PC-3 (cell line): Measurements from ENCODE around the gene TMEM114. TPM values are rescaled to one million over a fixed set of nuclear protein-coding genes. Genes with fewer than 3 reads are reported as not detected.

Experiments
- ATAC-seq: fragments of 200-7000 bp; cut with Tn5 transposase; 2 replicates; pipeline ENCODE4 v1.9.1; 2020; ENCODE audit warnings: mild to moderate bottlenecking, moderate library complexity
- BruUV-seq: library from RNA; stranded (reverse); fragments of 400-500 nt; replicated peaks from 2 replicates; lab custom pipeline; 2021; lab: Mats Ljungman, UMichigan
- CTCF ChIA-PET: fragments of 300-600 bp; sonication (Branson Sonifier 250); formaldehyde crosslinking; loops from one replicate; lab custom pipeline; 2022; ENCODE audit warnings: antibody characterized with exemption; lab: Charles Lee
- POLR2A ChIA-PET: fragments of 300-600 bp; sonication (Branson Sonifier 250); formaldehyde crosslinking; loops from one replicate; lab custom pipeline; 2022; ENCODE audit warnings: antibody characterized with exemption; ENCODE audit not compliant: unreplicated experiment; lab: Charles Lee
- DNase-seq: peaks from one replicate; pipeline ENCODE4 v3.0.0-alpha.2; 2015
- H2AFZ ChIP-seq: fragments of 300-600 bp; sonication (generic); 2 replicates; pipeline ENCODE4 v1.6.0; 2016; ENCODE audit warnings: antibody characterized with exemption, low read length
- H3F3A ChIP-seq: fragments of 300-600 bp; sonication (generic); one replicate; pipeline ENCODE4 v1.6.0; 2017; ENCODE audit warnings: antibody characterized with exemption, low read length, control low read depth, mild to moderate bottlenecking; ENCODE audit not compliant: unreplicated experiment
- H3K27ac ChIP-seq: fragments of 300-600 bp; sonication (generic); 2 replicates; pipeline ENCODE4 v1.5.1; 2016; ENCODE audit warnings: mild to moderate bottlenecking, low read length
- H3K27me3 ChIP-seq: fragments of 300-600 bp; sonication (generic); 2 replicates; pipeline ENCODE4 v1.6.1; 2016; ENCODE audit warnings: low read length, mixed read lengths
- H3K36me3 ChIP-seq: fragments of 300-600 bp; sonication (generic); 2 replicates; pipeline ENCODE4 v1.6.1; 2016; ENCODE audit warnings: low read depth, mixed run types, low read length, mixed read lengths
- H3K4me1 ChIP-seq: fragments of 300-600 bp; sonication (generic); 2 replicates; pipeline ENCODE4 v1.5.1; 2016; ENCODE audit warnings: low read length; ENCODE audit not compliant: insufficient read depth
- H3K4me2 ChIP-seq: fragments of 300-600 bp; sonication (generic); 2 replicates; pipeline ENCODE4 v1.6.0; 2016; ENCODE audit warnings: low read length
- H3K4me3 ChIP-seq: fragments of 300-600 bp; sonication (generic); 2 replicates; pipeline ENCODE4 v1.5.1; 2016; ENCODE audit warnings: mild to moderate bottlenecking, low read length, mixed read lengths
- H3K79me2 ChIP-seq: fragments of 300-600 bp; sonication (generic); 2 replicates; pipeline ENCODE4 v1.6.1; 2017; ENCODE audit warnings: low read length, mixed read lengths
- H3K9ac ChIP-seq: fragments of 300-600 bp; sonication (generic); 2 replicates; pipeline ENCODE4 v1.6.0; 2016; ENCODE audit warnings: mild to moderate bottlenecking, low read length
- H3K9me2 ChIP-seq: fragments of 300-600 bp; sonication (generic); replicated peaks from 2 replicates; pipeline ENCODE4 v1.6.1; 2016; ENCODE audit warnings: mixed run types, low read length, mixed read lengths
- H3K9me3 ChIP-seq: fragments of 300-600 bp; sonication (generic); 2 replicates; pipeline ENCODE4 v1.6.1; 2016; ENCODE audit warnings: low read length, mixed read lengths
- H4K20me1 ChIP-seq: fragments of 300-600 bp; sonication (generic); 2 replicates; pipeline ENCODE4 v1.6.1; 2016; ENCODE audit warnings: low read length, mixed read lengths
- EZH2 ChIP-seq: fragments of 300-600 bp; sonication (generic); IDR thresholded peaks from one replicate; pipeline ENCODE4 v1.6.1; 2017; ENCODE audit warnings: antibody characterized with exemption, mild to moderate bottlenecking, low read length; ENCODE audit not compliant: unreplicated experiment
- EZH2phosphoT487 ChIP-seq: fragments of 300-600 bp; sonication (generic); IDR thresholded peaks from 2 replicates; pipeline ENCODE4 v1.6.1; 2018; ENCODE audit warnings: mild to moderate bottlenecking, antibody characterized with exemption, low read length, borderline replicate concordance
- intact Hi-C: fragments of 100-400 bp; cut with micrococcal nuclease; formaldehyde crosslinking; loops from 2 replicates; pipeline ENCODE4 v1.9.0; 2023
- total RNA-seq: library from RNA; depleted of rRNA; stranded (reverse); fragments of >200 nt; gene quantifications from 2 replicates; pipeline ENCODE4 v1.2.3, GENCODE V29; 2014
- TF ChIP-seq, protein P1 (sequence below): fragments of 300-600 bp; sonication (generic); conservative IDR thresholded peaks from 2 replicates; pipeline ENCODE4 v1.5.1; 2017; ENCODE audit warnings: antibody characterized with exemption, low read depth, mild to moderate bottlenecking, low read length

Gene TMEM114
- total RNA-seq, 1 experiment from 2014 or later, result not detected

DNA sequence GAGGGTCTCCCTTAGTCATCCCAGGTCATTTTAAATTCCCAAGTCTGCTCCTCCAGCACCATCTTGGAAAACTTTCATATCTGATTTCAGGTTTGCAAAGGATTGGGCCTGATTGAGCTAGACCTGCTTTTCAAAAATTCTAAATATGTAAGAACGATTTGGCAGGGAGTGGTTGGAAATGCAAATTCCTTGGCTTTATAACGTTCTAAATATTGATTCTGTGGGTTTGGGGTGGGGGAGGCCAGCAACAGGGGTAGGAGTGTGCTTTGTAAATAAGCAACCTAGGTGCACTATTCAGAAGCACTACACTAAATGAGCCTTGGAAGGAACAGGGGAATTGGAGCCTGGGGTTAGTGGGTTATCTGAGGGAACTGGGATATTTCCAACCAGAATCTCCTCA, 47.9 kb downstream of the TMEM114 start:
- no peak overlapping the region for H3K27ac ChIP-seq
- no peak overlapping the region for H2AFZ ChIP-seq
- no peak overlapping the region for H3K4me3 ChIP-seq
- H3K9ac ChIP-seq, result no peak overlapping the region
- no peaks in the 10 kb centered on the region for H3K9me2 ChIP-seq
- H3K27me3 ChIP-seq, result peaks cover 14% of the 10 kb centered on the region
- H3K79me2 ChIP-seq, result no peaks in the 10 kb centered on the region
- no peak for TF ChIP-seq EZH2phosphoT487
- TF ChIP-seq EZH2, result no peak
- TF ChIP-seq, protein P1, sequence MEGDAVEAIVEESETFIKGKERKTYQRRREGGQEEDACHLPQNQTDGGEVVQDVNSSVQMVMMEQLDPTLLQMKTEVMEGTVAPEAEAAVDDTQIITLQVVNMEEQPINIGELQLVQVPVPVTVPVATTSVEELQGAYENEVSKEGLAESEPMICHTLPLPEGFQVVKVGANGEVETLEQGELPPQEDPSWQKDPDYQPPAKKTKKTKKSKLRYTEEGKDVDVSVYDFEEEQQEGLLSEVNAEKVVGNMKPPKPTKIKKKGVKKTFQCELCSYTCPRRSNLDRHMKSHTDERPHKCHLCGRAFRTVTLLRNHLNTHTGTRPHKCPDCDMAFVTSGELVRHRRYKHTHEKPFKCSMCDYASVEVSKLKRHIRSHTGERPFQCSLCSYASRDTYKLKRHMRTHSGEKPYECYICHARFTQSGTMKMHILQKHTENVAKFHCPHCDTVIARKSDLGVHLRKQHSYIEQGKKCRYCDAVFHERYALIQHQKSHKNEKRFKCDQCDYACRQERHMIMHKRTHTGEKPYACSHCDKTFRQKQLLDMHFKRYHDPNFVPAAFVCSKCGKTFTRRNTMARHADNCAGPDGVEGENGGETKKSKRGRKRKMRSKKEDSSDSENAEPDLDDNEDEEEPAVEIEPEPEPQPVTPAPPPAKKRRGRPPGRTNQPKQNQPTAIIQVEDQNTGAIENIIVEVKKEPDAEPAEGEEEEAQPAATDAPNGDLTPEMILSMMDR, result no peak
- no peak for ATAC-seq
- DNase-seq, result no peak
- intact Hi-C loops, result no loop called here
- CTCF ChIA-PET, result no interaction called here
- no peaks in the 10 kb centered on the region for H3K36me3 ChIP-seq
- H4K20me1 ChIP-seq, result no peaks in the 10 kb centered on the region
- H3K4me2 ChIP-seq, result no peak overlapping the region
- POLR2A ChIA-PET, result no interaction called here
- no peaks in the 10 kb centered on the region for H3K4me1 ChIP-seq
- H3F3A ChIP-seq, result no peaks in the 10 kb centered on the region
- no TSS peak for BruUV-seq
- no peaks in the 10 kb centered on the region for H3K9me3 ChIP-seq

DNA sequence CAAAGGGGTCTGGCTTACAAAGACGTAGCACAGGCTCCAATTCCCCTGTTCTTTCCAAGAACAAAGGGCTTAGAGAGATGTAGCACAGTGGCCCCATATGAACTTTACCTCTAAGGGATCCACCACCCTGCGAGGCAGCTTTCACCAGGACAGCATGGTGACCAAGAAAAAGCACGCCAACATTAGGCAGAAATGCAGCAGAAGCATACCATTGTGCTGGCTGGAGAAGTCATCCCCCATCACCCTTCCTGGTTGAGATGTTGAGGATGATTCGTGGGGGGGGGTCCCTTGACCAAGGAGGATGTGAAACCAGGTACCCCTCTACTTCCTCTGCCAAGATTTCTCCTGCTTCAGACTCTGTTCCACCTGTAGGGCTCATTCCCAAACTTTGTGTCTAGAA, 48.4 kb downstream of the TMEM114 start:
- Histone ChIP-seq H4K20me1 (no peaks in the 10 kb centered on the region), H3K27me3 (peaks cover 14% of the 10 kb centered on the region), H3K9me3 (no peaks in the 10 kb centered on the region), H2AFZ (no peak overlapping the region), H3K36me3 (no peaks in the 10 kb centered on the region), H3F3A (no peaks in the 10 kb centered on the region), H3K4me3 (no peak overlapping the region), H3K79me2 (no peaks in the 10 kb centered on the region), H3K27ac (no peak overlapping the region), H3K9me2 (no peaks in the 10 kb centered on the region), H3K9ac (no peak overlapping the region), H3K4me2 (no peak overlapping the region), H3K4me1 (no peaks in the 10 kb centered on the region)
- ChIA-PET POLR2A (no interaction called here), CTCF (no interaction called here)
- ATAC-seq, result no peak
- intact Hi-C loops, result no loop called here
- BruUV-seq, result no TSS peak
- no peak for DNase-seq
- TF ChIP-seq EZH2 (no peak), EZH2phosphoT487 (no peak)
- TF ChIP-seq, protein P1, result no peak

DNA sequence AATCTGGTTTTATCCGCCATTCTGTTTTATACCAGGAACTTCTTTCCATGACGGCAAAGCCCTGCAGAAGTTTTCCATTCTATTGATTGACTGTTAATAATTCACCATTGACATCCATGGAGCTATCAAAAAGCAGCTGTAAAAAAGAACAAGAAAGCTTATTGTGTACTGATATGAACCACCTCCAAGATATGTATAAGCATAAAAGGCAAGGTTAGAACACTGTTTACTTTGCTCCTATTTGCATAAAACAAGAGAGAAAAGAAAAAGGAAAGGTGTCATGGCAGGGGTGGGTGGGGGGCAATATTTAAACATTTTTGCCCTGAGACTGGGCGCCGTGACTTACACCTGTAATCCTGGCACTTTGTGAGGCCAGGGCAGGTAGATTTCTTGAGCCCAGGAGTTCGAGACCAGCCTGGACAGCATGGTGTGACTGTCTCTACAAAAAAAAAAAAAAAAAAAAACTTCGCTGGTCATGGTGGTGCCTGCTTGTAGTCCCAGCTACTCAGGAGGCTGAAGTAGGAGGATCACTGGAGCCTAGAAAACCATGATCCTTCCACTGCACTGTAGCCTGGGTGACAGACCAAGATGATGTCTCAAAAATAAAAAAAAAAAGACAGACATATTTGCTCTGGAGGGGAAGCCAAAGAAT, 52.5 kb downstream of the TMEM114 start:
- H3K4me3 ChIP-seq, result no peak overlapping the region
- no peak overlapping the region for H2AFZ ChIP-seq
- no peak overlapping the region for H3K9ac ChIP-seq
- H3K79me2 ChIP-seq, result no peaks in the 10 kb centered on the region
- H3K36me3 ChIP-seq, result no peaks in the 10 kb centered on the region
- intact Hi-C loops, result no loop called here
- ChIA-PET POLR2A (no interaction called here), CTCF (no interaction called here)
- H3K4me1 ChIP-seq, result no peaks in the 10 kb centered on the region
- H3K27ac ChIP-seq, result no peak overlapping the region
- H4K20me1 ChIP-seq, result no peaks in the 10 kb centered on the region
- no peaks in the 10 kb centered on the region for H3K9me3 ChIP-seq
- H3K27me3 ChIP-seq, result peaks cover 43% of the 10 kb centered on the region
- BruUV-seq, result no TSS peak
- no peaks in the 10 kb centered on the region for H3F3A ChIP-seq
- H3K9me2 ChIP-seq, result no peaks in the 10 kb centered on the region
- TF ChIP-seq EZH2phosphoT487 (no peak), EZH2 (no peak)
- TF ChIP-seq, protein P1, result no peak
- H3K4me2 ChIP-seq, result no peak overlapping the region
- ATAC-seq, result no peak
- DNase-seq, result no peak
